GM23248 (cell line): Measurements from ENCODE around the gene CDKAL1. TPM values are rescaled to one million over a fixed set of nuclear protein-coding genes. Genes with fewer than 3 reads are reported as not detected.
A peak's percentile ranks its signal among the peaks of the same experiment; 100 is the strongest.

ENCODE experiments used
- DNase-seq: peaks from one replicate; pipeline ENCODE4 v3.0.0-alpha.2; 2015
- H2AFZ ChIP-seq: fragments of 200-600 bp; sonication (generic); 2 replicates; pipeline ENCODE4 v1.6.1; 2016; ENCODE audit warnings: antibody characterized with exemption
- H3F3A ChIP-seq: fragments of 200-600 bp; sonication (generic); 2 replicates; pipeline ENCODE4 v1.6.1; 2016; ENCODE audit warnings: mild to moderate bottlenecking, antibody characterized with exemption, mixed run types; ENCODE audit not compliant: insufficient read depth
- H3K27ac ChIP-seq: fragments of 200-600 bp; sonication (generic); 2 replicates; pipeline ENCODE4 v1.5.1; 2016; ENCODE audit warnings: mild to moderate bottlenecking
- H3K27me3 ChIP-seq: fragments of 200-600 bp; sonication (generic); replicated peaks from 2 replicates; pipeline ENCODE4 v1.6.1; 2016; ENCODE audit warnings: mild to moderate bottlenecking; ENCODE audit not compliant: insufficient read depth
- H3K36me3 ChIP-seq: fragments of 200-600 bp; sonication (generic); 2 replicates; pipeline ENCODE4 v1.6.1; 2016; ENCODE audit warnings: low read depth, mild to moderate bottlenecking
- H3K4me1 ChIP-seq: fragments of 200-600 bp; sonication (generic); 2 replicates; pipeline ENCODE4 v1.6.1; 2016; ENCODE audit warnings: mild to moderate bottlenecking; ENCODE audit not compliant: insufficient read depth
- H3K4me2 ChIP-seq: fragments of 200-600 bp; sonication (generic); one replicate; pipeline ENCODE4 v1.6.1; 2016; ENCODE audit warnings: mild to moderate bottlenecking; ENCODE audit not compliant: unreplicated experiment
- H3K4me3 ChIP-seq: fragments of 200-600 bp; sonication (generic); 2 replicates; pipeline ENCODE4 v1.5.1; 2016; ENCODE audit warnings: mild to moderate bottlenecking
- H3K79me2 ChIP-seq: fragments of 200-600 bp; sonication (generic); 2 replicates; pipeline ENCODE4 v1.6.1; 2016; ENCODE audit warnings: mild to moderate bottlenecking; ENCODE audit not compliant: insufficient read depth
- H3K9ac ChIP-seq: fragments of 200-600 bp; sonication (generic); 2 replicates; pipeline ENCODE4 v1.6.1; 2016; ENCODE audit warnings: mild to moderate bottlenecking
- H3K9me2 ChIP-seq: fragments of 200-600 bp; sonication (generic); 2 replicates; pipeline ENCODE4 v1.6.1; 2016; ENCODE audit warnings: mixed run types, mild to moderate bottlenecking, moderate library complexity; ENCODE audit not compliant: insufficient read depth
- H3K9me3 ChIP-seq: fragments of 200-600 bp; sonication (generic); one replicate; pipeline ENCODE4 v1.6.1; 2017; ENCODE audit warnings: low read depth
- H4K20me1 ChIP-seq: fragments of 200-600 bp; sonication (generic); 2 replicates; pipeline ENCODE4 v1.6.0; 2016; ENCODE audit not compliant: insufficient read depth
- EZH2 ChIP-seq: fragments of 200-600 bp; sonication (generic); IDR thresholded peaks from 2 replicates; pipeline ENCODE4 v1.6.1; 2018; ENCODE audit warnings: antibody characterized with exemption, mild to moderate bottlenecking; ENCODE audit not compliant: insufficient read depth, poor library complexity, severe bottlenecking
- EZH2phosphoT487 ChIP-seq: fragments of 200-600 bp; sonication (generic); IDR thresholded peaks from 2 replicates; pipeline ENCODE4 v1.6.1; 2018; ENCODE audit warnings: antibody characterized with exemption, moderate library complexity, mild to moderate bottlenecking, low read depth; ENCODE audit not compliant: insufficient read depth
- WGBS, 2 experiments: methylation state at CpG; one replicate each; pipeline ENCODE4 v1.1.6; 2015 to 2017; ENCODE audit warnings: low lambda C conversion rate in 2 of 2, low coverage in 1 of 2; ENCODE audit errors: missing lambda C conversion rate in 2 of 2; 5-methylcytosine and 5-hydroxymethylcytosine counted together
- in situ Hi-C: fragments of 300-500 bp; cut with MboI; formaldehyde crosslinking; loops from 2 replicates; pipeline ENCODE4 v1.15.0; 2020
- polyA plus RNA-seq: library from polyadenylated mRNA; unstranded; fragments of >200 nt; fragmentation: Nextera tagmentation; extraction: Ambion mirVana; gene quantifications from 2 replicates; pipeline ENCODE4 v1.2.1, GENCODE V29; 2016
- total RNA-seq: library from RNA; depleted of rRNA; stranded (reverse); fragments of >200 nt; shearing (Covaris generic); gene quantifications from 2 replicates; pipeline ENCODE4 v1.2.3, GENCODE V29; 2014

The CDKAL1 gene
- total and polyA plus RNA-seq, 2 experiments from 2014 or later: 7.5 to 10.8 TPM

DNA sequence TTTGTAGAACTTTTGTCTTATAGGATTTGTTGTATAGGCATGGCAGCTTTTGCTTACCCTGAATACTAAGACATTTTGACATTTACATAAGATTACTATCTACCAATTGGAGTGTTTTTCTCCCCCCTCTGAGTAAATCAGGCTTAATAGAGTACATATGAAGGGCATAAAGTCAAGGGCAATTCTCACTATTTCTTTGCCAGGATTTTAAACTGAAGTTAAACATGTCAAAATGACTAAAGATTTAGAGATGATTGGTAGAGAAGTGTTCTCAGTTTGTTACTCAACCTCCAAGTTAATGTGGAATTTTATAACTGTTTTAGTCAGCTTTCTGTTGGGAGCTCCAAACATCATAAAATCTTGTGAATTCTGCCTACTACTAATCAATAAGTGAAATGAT, 157.8 kb downstream of the CDKAL1 start:
- Histone ChIP-seq H3K27ac (no peak overlapping the region), H3K36me3 (no peaks in the 10 kb centered on the region), H3F3A (peaks cover 9% of the 10 kb centered on the region; the same call in 1 of the 2 replicates), H3K4me2 (no peak overlapping the region), H4K20me1 (no peaks in the 10 kb centered on the region), H3K9me3 (no peaks in the 10 kb centered on the region), H3K4me3 (no peak overlapping the region), H2AFZ (no peak overlapping the region), H3K79me2 (no peaks in the 10 kb centered on the region), H3K9ac (no peak overlapping the region), H3K4me1 (peaks cover 33% of the 10 kb centered on the region), H3K9me2 (no peaks in the 10 kb centered on the region; the same call in 1 of the 2 replicates), H3K27me3 (no peaks in the 10 kb centered on the region)
- TF ChIP-seq EZH2phosphoT487 (no peak), EZH2 (no peak)
- in situ Hi-C loops: no loop called here
- DNase-seq: no peak

DNA sequence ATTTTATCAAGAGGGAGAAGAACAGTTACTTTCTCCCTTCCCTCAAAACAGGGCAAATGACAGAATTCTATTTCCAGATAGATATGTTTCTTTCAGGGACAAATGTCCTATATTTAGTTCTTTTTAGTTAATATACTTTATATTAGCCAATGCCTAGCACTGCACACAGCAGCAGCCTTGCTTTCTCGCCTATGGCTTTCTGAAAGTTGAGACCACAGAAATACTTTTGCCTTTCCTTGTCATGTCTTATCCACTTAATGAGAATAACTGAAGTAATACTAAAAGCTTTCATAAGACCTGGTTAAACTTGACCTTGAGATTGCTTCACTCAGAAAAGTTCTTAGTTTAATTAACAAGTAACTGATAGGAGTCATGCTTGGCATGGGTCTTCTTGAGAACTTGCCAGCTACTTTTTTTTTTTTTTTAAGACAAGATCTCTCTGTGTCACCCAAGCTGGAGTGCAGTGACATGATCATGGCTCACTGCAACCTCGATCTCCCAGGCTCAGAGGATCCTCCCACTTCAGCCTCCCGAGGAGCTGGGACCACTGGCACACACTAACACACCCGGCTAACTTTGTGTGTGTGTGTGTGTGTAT, 159.3 kb downstream of the CDKAL1 start:
- no peak overlapping the region for H3K9ac ChIP-seq
- no peaks in the 10 kb centered on the region for H3K9me3 ChIP-seq
- in situ Hi-C loops: no loop called here
- H3K4me2 ChIP-seq: no peak overlapping the region
- H2AFZ ChIP-seq: no peak overlapping the region
- H3F3A ChIP-seq: peaks cover 9% of the 10 kb centered on the region; the same call in 1 of the 2 replicates
- H3K79me2 ChIP-seq: no peaks in the 10 kb centered on the region
- H3K27ac ChIP-seq: peak overlapping the region; percentile 15
- no peaks in the 10 kb centered on the region for H4K20me1 ChIP-seq
- no peaks in the 10 kb centered on the region; the same call in 1 of the 2 replicates for H3K9me2 ChIP-seq
- peak; percentile 40 for DNase-seq
- WGBS, 2 experiments: 51 to 56% methylated on average over 4 of the region's 4 CpGs
- no peaks in the 10 kb centered on the region for H3K36me3 ChIP-seq
- peaks cover 38% of the 10 kb centered on the region for H3K4me1 ChIP-seq
- no peak overlapping the region for H3K4me3 ChIP-seq
- no peak for TF ChIP-seq EZH2
- no peak for TF ChIP-seq EZH2phosphoT487
- no peaks in the 10 kb centered on the region for H3K27me3 ChIP-seq

DNA sequence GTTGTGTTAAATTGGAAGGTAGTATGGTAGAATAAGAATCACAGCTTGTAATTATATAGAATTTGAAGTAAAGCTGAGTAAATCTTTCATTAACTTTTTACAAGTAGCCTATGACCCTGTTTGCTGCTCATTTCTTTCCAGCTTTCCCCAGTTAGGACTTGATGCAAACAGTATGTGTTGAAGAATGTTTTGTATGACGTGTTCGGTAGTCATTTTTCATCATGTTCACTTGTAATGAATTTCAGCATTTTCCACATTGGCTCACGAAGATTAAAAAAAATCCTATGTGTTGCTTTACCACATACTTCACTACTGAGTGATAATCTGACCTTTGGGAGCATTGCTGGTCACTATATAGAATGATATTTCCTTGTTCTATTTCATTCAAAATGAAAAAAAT, 162.4 kb downstream of the CDKAL1 start:
- H3K4me3 ChIP-seq: no peak overlapping the region
- no peaks in the 10 kb centered on the region for H3K27me3 ChIP-seq
- H3K4me1 ChIP-seq: peaks cover 35% of the 10 kb centered on the region
- peak overlapping the region; percentile 56 for H3K4me2 ChIP-seq
- H3K9me2 ChIP-seq: no peaks in the 10 kb centered on the region
- no peaks in the 10 kb centered on the region for H4K20me1 ChIP-seq
- H2AFZ ChIP-seq: no peak overlapping the region
- H3K79me2 ChIP-seq: no peaks in the 10 kb centered on the region
- H3K36me3 ChIP-seq: no peaks in the 10 kb centered on the region
- H3F3A ChIP-seq: peaks cover 9% of the 10 kb centered on the region; the same call in 1 of the 2 replicates
- WGBS, 2 experiments: 0 to 1% methylated on average over 3 of the region's 3 CpGs
- H3K9ac ChIP-seq: peak overlapping the region; percentile 21; the same call in 1 of the 2 replicates
- in situ Hi-C loops: no loop called here
- H3K9me3 ChIP-seq: no peaks in the 10 kb centered on the region
- H3K27ac ChIP-seq: peak overlapping the region; percentile 53
- no peak for TF ChIP-seq EZH2phosphoT487
- TF ChIP-seq EZH2: no peak
- peak; percentile 91 for DNase-seq

DNA sequence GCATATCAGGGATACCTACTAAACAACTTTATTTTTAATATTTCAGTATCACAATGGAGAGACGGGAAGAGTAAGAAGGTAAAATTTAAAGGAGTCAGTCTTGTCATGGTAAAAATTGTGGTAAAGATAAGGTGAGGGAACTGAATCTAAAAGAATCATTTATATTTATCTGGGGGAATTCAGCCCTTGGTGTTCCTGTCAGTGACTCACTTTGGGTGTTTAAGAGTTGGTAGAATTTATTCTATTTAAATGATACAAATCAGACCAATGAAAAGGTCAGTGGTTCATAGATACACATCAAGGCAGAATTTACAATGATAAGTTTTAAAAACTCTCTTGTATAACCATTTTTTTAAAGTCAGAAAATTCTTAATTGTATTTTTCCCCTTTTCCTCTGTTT, 164.4 kb downstream of the CDKAL1 start:
- in situ Hi-C loops: no loop called here
- Histone ChIP-seq H3K79me2 (no peaks in the 10 kb centered on the region), H3K27ac (no peak overlapping the region), H3K36me3 (no peaks in the 10 kb centered on the region), H2AFZ (no peak overlapping the region), H3K9ac (no peak overlapping the region), H3F3A (peaks cover 3% of the 10 kb centered on the region; the same call in 1 of the 2 replicates), H3K4me1 (peaks cover 20% of the 10 kb centered on the region), H3K9me3 (no peaks in the 10 kb centered on the region), H3K9me2 (no peaks in the 10 kb centered on the region), H4K20me1 (no peaks in the 10 kb centered on the region), H3K27me3 (no peaks in the 10 kb centered on the region), H3K4me2 (no peak overlapping the region), H3K4me3 (no peak overlapping the region)
- no peak for DNase-seq
- 97 to 100% methylated on average over 1 of the region's 1 CpG for WGBS, 2 experiments
- TF ChIP-seq EZH2phosphoT487 (no peak), EZH2 (no peak)

DNA sequence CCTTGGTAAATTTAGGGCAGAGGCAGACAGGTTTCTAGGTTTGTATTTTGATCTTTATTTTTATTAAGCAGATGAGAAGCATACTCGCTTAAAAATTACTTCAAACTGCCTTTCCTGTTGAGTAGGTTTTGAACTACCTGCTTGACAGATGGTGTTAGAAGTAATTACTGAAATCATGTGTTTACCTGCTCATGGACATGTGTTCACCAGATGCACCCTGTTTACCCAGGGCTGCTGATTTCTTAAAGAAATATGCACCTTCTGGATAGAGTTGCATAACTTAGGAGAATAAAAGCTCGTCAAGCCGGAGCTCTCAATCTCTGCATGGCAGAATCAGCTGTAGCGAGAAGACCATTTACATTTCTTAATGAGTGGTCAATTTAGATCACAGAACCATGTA, 165.1 kb downstream of the CDKAL1 start:
- Histone ChIP-seq H3K4me1 (peaks cover 20% of the 10 kb centered on the region), H3K4me3 (no peak overlapping the region), H3K27ac (no peak overlapping the region), H4K20me1 (no peaks in the 10 kb centered on the region), H3K9ac (no peak overlapping the region), H3K4me2 (no peak overlapping the region), H3K79me2 (no peaks in the 10 kb centered on the region), H2AFZ (no peak overlapping the region), H3K27me3 (no peaks in the 10 kb centered on the region), H3K9me3 (no peaks in the 10 kb centered on the region), H3K9me2 (no peaks in the 10 kb centered on the region), H3K36me3 (no peaks in the 10 kb centered on the region), H3F3A (peaks cover 3% of the 10 kb centered on the region; the same call in 1 of the 2 replicates)
- DNase-seq: no peak
- in situ Hi-C loops: no loop called here
- TF ChIP-seq EZH2 (no peak), EZH2phosphoT487 (no peak)
- 97 to 100% methylated on average over 4 of the region's 4 CpGs for WGBS, 2 experiments
